ENCODE results near the gene ZNF362. TPM values are rescaled to one million over a fixed set of nuclear protein-coding genes. Genes with fewer than 3 reads are reported as not detected.

The ZNF362 gene
- total RNA-seq, 2 donors from 2014 or later, result 27.4 to 41.5 TPM

- H3K9ac ChIP-seq (ENCODE audit: extremely low read depth, low read length, poor library complexity, severe bottlenecking), result no peak overlapping the region
- Mint-ChIP-seq H3K4me1 (peaks cover 13% of the 10 kb centered on the region), H3K27ac (peak overlapping the region; percentile 15), H3K4me3 (no peak overlapping the region), H3K36me3 (ENCODE audit: low read depth) (peaks cover 4% of the 10 kb centered on the region), H3K9me3 (no peaks in the 10 kb centered on the region), H3K27me3 (ENCODE audit: insufficient read depth) (no peaks in the 10 kb centered on the region)
- 92 to 96% methylated on average over 8 to 13 of the region's 13 CpGs for WGBS, 2 experiments (ENCODE audit: insufficient coverage in 1 of 2, insufficient read length in 1 of 2)
- no peak for DNase-seq
- H3K4me1 ChIP-seq (ENCODE audit: control insufficient read depth, insufficient read depth, low read length), result no peaks in the 10 kb centered on the region
- no peak overlapping the region for H3K4me3 ChIP-seq (ENCODE audit: low read length)
- H3K27ac ChIP-seq (ENCODE audit: low read depth, low read length), result peak overlapping the region; percentile 24
- H3K9me3 ChIP-seq (ENCODE audit: control insufficient read depth, low read length), result no peaks in the 10 kb centered on the region
- peaks cover 20% of the 10 kb centered on the region for H3K36me3 ChIP-seq (ENCODE audit: control insufficient read depth, insufficient read depth, low read length)
- TF ChIP-seq CTCF (conservative IDR thresholded peaks at IDR 0.05), result no peak
- no peaks in the 10 kb centered on the region for H3K27me3 ChIP-seq (ENCODE audit: control insufficient read depth, insufficient read depth, low read length, poor library complexity, severe bottlenecking)
These were observed 15.6 kb downstream of the ZNF362 start for GRCh38 chr1:33271666-33272505.

GRCh38 chr1:33272509-33272908, 16.2 kb downstream of the ZNF362 start:
- Mint-ChIP-seq H3K4me3 (no peak overlapping the region), H3K27ac (no peak overlapping the region)

GRCh38 chr1:33272930-33273329, 16.6 kb downstream of the ZNF362 start:
- Histone ChIP-seq H3K4me3 (ENCODE audit: low read length) (no peak overlapping the region), H3K4me1 (ENCODE audit: control insufficient read depth, insufficient read depth, low read length) (no peaks in the 10 kb centered on the region), H3K27me3 (ENCODE audit: control insufficient read depth, insufficient read depth, low read length, poor library complexity, severe bottlenecking) (no peaks in the 10 kb centered on the region), H3K36me3 (ENCODE audit: control insufficient read depth, insufficient read depth, low read length) (peaks cover 27% of the 10 kb centered on the region), H3K9me3 (ENCODE audit: control insufficient read depth, low read length) (no peaks in the 10 kb centered on the region), H3K9ac (ENCODE audit: extremely low read depth, low read length, poor library complexity, severe bottlenecking) (no peak overlapping the region), H3K27ac (ENCODE audit: low read depth, low read length) (no peak overlapping the region)
- no peak for DNase-seq
- Mint-ChIP-seq H3K4me1 (peaks cover 12% of the 10 kb centered on the region), H3K9me3 (no peaks in the 10 kb centered on the region), H3K36me3 (ENCODE audit: low read depth) (peaks cover 9% of the 10 kb centered on the region), H3K27me3 (ENCODE audit: insufficient read depth) (no peaks in the 10 kb centered on the region), H3K27ac (no peak overlapping the region), H3K4me3 (no peak overlapping the region)
- 94 to 100% methylated on average over 1 of the region's 1 CpG for WGBS, 2 experiments (ENCODE audit: insufficient coverage in 1 of 2, insufficient read length in 1 of 2)
- no peak for TF ChIP-seq CTCF (conservative IDR thresholded peaks at IDR 0.05)

More at GRCh38 chr1:33272509-33272908, 16.2 kb downstream of the ZNF362 start:
- Mint-ChIP-seq H3K27me3 (ENCODE audit: insufficient read depth) (no peaks in the 10 kb centered on the region), H3K9me3 (no peaks in the 10 kb centered on the region), H3K36me3 (ENCODE audit: low read depth) (peaks cover 9% of the 10 kb centered on the region), H3K4me1 (peaks cover 13% of the 10 kb centered on the region)
- Histone ChIP-seq H3K4me3 (ENCODE audit: low read length) (no peak overlapping the region), H3K27ac (ENCODE audit: low read depth, low read length) (no peak overlapping the region), H3K9me3 (ENCODE audit: control insufficient read depth, low read length) (no peaks in the 10 kb centered on the region), H3K9ac (ENCODE audit: extremely low read depth, low read length, poor library complexity, severe bottlenecking) (no peak overlapping the region), H3K4me1 (ENCODE audit: control insufficient read depth, insufficient read depth, low read length) (no peaks in the 10 kb centered on the region), H3K36me3 (ENCODE audit: control insufficient read depth, insufficient read depth, low read length) (peaks cover 25% of the 10 kb centered on the region), H3K27me3 (ENCODE audit: control insufficient read depth, insufficient read depth, low read length, poor library complexity, severe bottlenecking) (no peaks in the 10 kb centered on the region)
- WGBS, 2 experiments (ENCODE audit: insufficient coverage in 1 of 2, insufficient read length in 1 of 2), result 86 to 93% methylated on average over 3 of the region's 3 CpGs
- no peak for DNase-seq
- TF ChIP-seq CTCF (conservative IDR thresholded peaks at IDR 0.05), result no peak
